ENCODE measurements around the gene RBFA.

GRCh38 chr18:80035997-80036396 is 1.8 kb downstream of the RBFA start:
- TF ChIP-seq, protein P1, sequence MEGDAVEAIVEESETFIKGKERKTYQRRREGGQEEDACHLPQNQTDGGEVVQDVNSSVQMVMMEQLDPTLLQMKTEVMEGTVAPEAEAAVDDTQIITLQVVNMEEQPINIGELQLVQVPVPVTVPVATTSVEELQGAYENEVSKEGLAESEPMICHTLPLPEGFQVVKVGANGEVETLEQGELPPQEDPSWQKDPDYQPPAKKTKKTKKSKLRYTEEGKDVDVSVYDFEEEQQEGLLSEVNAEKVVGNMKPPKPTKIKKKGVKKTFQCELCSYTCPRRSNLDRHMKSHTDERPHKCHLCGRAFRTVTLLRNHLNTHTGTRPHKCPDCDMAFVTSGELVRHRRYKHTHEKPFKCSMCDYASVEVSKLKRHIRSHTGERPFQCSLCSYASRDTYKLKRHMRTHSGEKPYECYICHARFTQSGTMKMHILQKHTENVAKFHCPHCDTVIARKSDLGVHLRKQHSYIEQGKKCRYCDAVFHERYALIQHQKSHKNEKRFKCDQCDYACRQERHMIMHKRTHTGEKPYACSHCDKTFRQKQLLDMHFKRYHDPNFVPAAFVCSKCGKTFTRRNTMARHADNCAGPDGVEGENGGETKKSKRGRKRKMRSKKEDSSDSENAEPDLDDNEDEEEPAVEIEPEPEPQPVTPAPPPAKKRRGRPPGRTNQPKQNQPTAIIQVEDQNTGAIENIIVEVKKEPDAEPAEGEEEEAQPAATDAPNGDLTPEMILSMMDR (conservative IDR thresholded peaks at IDR 0.05 in 1 of 2, IDR thresholded peaks at IDR 0.05 in 1 of 2; ENCODE audit: extremely low read depth in 1 of 2, insufficient read depth in 1 of 2, low read depth in 1 of 2, low read length in 2 of 2), result no peak
- no peak for TF ChIP-seq EZH2 (IDR thresholded peaks at IDR 0.05; ENCODE audit: borderline replicate concordance, low read length)

All from mammary epithelial cell (primary cell).